ENCODE results near the gene EPS8L3. TPM values are rescaled to one million over a fixed set of nuclear protein-coding genes. Genes with fewer than 3 reads are reported as not detected.

EPS8L3 gene
- total and polyA plus RNA-seq, 10 of the 15 experiments (the other 5 are each of a cell fraction or from before 2014, with no cell fraction given): not detected

GRCh38 chr1:109776911-109777310 lies 13.2 kb upstream of the EPS8L3 start (continued):
- TF ChIP-seq NR2F1 (conservative IDR thresholded peaks at IDR 0.05) (peak; percentile 50; the same call in 1 of the 2 replicates), BHLHE40 (IDR thresholded peaks at IDR 0.05; ENCODE audit: borderline replicate concordance in 1 of 2, low read depth in 2 of 2, low read length in 1 of 2) (peak in 1 of 2 experiments; percentile 20; a peak in 1 of 4 replicates), IKZF1 (conservative IDR thresholded peaks at IDR 0.05) (peak; percentile 57), ZNF207 (IDR thresholded peaks at IDR 0.05; ENCODE audit: borderline replicate concordance) (0 out of 2 replicates have a peak, but pooled peaks have one; percentile 26), RELB (IDR thresholded peaks at IDR 0.05; ENCODE audit: low read depth) (no peak), PML (IDR thresholded peaks at IDR 0.05; ENCODE audit: low read length) (no peak), RAD21 (IDR thresholded peaks at IDR 0.05; ENCODE audit: insufficient read depth, low read depth, low read length) (peak; percentile 100), ZNF384 (IDR thresholded peaks at IDR 0.05; ENCODE audit: borderline replicate concordance, low read depth, low read length) (no peak), MLLT1 (IDR thresholded peaks at IDR 0.05) (no peak), SIN3A (IDR thresholded peaks at IDR 0.05; ENCODE audit: low read depth, low read length) (no peak), IKZF2 (IDR thresholded peaks at IDR 0.05) (peak in 1 of 2 experiments; percentile 31; a peak in 1 of 4 replicates)

Measured in GM12878 (cell line).